ENCODE data around the gene PRKCD.

The PRKCD gene

DNA sequence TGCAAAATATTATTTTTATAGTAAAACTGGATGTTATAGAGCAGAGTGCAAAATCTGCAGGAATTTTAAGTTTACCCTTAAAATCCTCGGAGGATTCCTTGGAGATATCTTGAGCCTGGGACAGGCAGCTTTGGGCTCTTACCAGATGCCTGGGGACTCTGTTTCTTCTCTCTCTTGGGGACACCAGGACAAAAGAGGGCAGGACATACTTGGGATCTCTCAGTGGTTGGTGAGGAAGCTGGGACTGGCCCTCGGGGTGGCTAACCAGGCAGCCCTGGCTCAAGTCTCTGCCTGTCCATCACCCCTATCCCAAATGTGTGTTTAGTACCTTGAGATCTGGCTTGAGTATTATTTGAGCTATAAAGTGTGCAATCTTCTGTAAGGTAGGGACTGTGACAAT is 56.2 kb downstream of the PRKCD start:
- ATAC-seq (no peak), DNase-seq (no peak)

DNA sequence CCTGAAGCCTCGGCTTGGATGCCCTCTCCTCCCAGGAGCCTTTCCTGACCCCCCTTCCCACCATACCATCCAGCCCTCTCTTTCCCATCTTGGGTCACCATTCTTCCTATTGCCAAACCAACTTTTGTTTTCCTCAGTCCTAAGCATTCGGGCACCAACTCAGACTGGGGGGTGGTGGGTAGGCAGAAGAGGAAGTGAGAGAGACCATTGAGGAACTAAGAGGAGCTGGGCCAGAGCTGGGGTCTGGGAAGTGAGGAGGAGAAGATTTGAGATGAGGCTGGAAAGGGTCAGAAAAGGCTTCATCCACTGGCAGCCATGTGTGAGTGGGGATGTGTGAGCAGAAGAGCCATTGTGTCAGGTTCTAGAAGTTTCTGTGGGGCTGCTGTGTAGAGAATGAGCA is 57.1 kb downstream of the PRKCD start:
- DNase-seq (no peak), ATAC-seq (no peak)

- DNase-seq (peak; percentile 88), ATAC-seq (peak; percentile 82)
These were observed 59.0 kb downstream of the PRKCD start for GRCh38 chr3:53219895-53220483.

GRCh38 chr3:53221345-53221744 is 60.3 kb downstream of the PRKCD start:
- no peak for DNase-seq
- no peak for ATAC-seq

GRCh38 chr3:53221827-53222182 is 60.8 kb downstream of the PRKCD start:
- ATAC-seq (no peak), DNase-seq (no peak)

- DNase-seq (no peak), ATAC-seq (no peak)
These were observed 61.3 kb downstream of the PRKCD start for GRCh38 chr3:53222183-53222901.

DNA sequence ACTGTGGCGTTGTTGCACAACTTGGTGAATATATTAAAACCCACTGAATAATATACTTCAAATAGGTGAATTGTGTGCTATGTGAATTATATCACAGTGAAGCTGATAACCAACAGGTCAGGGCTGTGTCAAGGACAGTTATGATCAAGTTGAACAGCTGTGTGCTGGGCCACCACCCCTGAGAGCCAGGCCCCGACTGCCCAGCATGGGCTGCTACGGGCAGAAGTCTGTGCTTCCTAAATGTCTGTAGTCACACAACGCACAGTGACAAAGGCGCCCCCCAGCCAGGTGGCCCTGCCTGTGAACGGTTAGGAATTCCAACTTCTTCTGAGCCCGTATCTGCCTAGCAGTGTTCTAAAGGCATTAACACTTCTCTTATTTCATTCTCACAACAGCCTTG is 62.0 kb downstream of the PRKCD start:
- DNase-seq (no peak), ATAC-seq (no peak)

GRCh38 chr3:53223541-53223966 is 62.5 kb downstream of the PRKCD start:
- ATAC-seq (no peak), DNase-seq (no peak)

DNA sequence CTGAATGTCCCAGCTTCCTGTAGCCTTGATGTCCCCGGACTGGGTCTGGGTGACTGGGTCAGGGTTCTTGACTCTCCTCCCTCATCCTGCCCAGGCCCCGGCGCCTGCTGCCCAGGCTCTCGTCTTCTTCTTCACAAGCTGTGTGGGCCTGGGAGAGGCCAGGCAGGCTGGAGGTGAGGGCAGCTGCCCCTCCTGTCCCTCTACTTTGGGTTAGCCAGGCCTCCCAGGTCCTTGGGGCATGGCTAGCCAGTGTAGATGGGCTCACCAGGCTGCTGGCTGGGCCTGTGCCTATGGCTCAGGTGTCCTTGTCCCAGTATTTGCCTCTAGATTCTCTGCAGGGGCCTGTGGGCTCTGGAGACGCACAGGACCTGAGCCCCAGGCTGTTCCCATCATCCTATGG is 63.0 kb downstream of the PRKCD start:
- no peak for DNase-seq
- ATAC-seq: no peak

DNA sequence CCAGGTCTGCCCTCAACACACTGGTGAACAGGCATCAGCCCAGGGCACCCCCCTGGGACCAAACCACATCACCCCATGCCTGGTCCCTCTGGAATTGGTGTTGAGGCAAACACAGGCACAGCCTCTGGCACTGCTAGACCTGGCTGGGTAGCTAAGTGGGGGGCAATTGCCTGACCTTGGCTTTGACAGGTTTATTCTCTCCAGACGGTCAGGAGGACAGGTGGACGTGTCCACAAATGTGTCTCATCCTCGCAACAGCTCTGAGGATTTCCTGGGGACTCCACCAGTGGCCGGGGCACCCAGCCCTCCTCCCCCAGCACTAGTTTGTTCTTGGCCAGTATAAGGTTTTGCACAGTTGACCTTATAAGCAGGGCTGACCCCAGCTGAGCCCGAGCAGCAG is 63.5 kb downstream of the PRKCD start:
- DNase-seq (no peak), ATAC-seq (no peak)

DNA sequence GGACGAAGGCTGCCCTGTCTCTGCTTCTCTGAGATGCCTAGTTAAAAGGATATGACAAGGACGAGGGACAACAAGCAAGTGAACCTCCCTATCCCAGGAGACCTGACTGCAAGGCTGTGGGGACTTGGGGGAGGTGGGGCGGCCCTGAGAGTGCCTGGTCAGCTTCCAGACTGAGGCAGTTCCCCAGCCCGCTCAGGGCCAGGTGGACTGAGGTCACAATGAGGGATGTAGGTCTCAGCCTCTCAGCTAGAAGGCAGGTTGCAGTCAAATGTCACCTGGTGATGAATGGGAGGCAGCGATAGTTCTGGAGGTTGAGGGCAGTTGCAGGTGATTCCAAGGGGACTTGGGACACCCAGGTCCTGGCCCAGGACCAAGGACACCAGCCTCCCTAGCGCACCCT is 64.2 kb downstream of the PRKCD start:
- ATAC-seq (no peak), DNase-seq (no peak)

DNA sequence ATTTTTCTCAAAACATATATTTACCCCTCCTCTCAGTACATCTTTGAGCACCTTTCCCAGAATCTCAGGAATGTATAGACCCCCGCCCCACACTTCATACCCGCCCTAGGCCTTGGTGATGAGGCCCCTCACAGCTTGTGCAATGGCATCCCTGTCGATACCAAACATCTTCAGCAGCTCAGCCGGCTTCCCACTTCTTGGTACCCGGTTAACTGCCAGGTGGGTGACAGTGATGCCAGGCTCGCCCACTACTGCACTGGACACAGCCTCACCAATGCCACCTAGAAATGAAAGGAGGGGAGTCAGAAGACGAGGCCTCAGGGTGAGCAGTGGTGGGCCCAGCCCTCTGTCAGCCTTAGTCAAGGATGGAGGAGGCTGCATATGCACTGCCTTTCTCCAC is 64.6 kb downstream of the PRKCD start:
- ATAC-seq (no peak), DNase-seq (no peak)

GRCh38 chr3:53226142-53226840 is 65.3 kb downstream of the PRKCD start:
- DNase-seq (no peak), ATAC-seq (no peak)

DNA sequence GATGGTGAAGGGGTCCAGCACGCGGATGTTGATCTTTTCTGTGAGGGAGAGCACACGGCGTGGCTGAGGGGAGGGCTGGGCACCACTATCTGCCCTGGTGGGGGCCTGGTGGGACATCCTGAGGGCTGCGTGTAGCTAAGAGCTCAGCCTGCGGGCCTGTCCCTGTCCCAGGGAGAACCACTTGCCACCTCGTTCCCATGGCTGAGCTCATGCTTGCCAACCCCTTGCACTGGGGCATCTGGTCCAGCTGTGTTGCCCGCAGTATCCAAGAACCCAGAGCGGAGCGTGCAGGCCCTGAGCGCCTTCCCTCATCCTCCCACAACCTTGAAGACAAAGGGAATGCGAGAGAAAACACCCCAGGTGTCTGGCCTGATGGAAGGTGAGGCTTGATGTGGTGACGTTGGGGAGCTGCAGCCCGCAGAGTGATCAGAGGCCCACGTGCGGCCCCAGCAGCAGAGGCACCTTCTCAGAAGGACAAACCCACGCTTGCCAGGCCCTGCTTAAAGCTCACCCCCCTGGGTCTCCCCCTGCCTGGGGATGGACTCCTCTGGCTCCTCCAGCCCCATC is 65.9 kb downstream of the PRKCD start:
- no peak for DNase-seq
- ATAC-seq: no peak

GRCh38 chr3:53227993-53228885 is 67.2 kb downstream of the PRKCD start:
- no peak for ATAC-seq
- no peak for DNase-seq

DNA sequence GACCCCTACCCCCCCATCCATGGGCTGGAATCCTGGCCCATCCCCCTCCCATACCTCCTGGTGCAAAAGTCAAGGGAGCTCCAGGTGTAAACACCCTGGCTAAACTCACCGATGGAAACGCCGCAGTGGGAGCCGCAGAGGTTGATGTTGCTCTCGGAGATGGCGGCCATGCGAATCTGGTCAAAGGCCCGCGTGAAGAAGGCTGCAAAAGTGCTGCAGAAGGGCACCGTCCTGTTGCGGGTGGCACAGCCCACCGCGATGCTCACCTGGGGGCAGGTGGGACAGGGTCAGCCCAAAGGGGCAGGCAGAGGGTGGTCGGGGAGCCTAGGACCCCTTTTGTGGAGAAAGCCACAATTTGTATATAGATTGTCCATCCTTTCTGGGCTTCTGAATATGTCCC is 68.2 kb downstream of the PRKCD start:
- ATAC-seq: no peak
- DNase-seq: no peak

- ATAC-seq: no peak
- no peak for DNase-seq
These were observed 68.6 kb downstream of the PRKCD start for GRCh38 chr3:53229606-53230005.

DNA sequence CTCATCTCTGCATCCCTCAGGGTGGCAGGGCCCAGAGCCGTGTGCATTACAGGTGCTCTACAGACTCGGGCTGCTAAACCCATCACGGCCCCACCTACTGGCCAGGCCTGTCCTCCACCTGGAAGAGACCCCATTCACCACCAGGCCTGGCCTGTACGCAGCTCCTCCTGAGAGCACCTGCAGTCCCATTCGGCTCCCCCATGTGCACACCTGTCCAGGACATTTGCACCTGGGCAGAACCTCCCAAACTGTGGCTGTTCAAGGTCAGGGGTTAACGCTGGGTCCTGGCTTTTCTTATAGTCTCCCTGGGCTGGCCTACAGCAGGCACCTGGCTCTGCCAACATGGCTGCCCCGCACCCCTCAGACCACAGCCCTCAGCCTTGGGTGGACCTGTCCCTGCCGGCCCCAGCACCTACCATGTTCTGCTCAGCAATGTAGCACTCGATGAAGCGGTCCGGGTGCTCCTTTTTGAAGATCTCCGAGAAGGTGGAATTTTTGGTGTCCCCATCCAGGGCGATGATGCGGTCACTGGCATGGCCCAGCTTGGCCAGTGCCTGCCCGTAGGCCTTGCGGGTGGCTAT is 69.1 kb downstream of the PRKCD start:
- DNase-seq (no peak), ATAC-seq (no peak)

DNA sequence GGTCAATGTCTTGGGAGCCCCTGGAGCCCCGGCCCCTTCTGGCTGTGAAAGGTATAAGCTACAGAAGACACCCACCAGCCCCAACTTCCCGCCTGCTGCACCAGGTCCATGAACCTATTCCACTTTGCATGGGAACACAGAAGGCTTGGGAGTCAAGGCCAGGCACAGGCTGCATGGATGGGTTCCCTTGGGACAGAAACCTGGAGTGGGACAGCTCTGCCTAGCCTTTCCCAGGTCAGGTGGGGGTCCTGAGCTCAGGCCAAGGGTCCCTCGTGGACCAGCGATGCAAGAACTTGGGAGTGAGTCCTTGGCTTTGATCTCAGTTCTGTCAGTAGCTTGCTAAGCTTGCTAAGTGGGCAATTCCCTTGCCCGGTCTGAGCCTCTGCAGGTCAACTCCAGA is 69.8 kb downstream of the PRKCD start:
- DNase-seq (no peak), ATAC-seq (no peak)

DNA sequence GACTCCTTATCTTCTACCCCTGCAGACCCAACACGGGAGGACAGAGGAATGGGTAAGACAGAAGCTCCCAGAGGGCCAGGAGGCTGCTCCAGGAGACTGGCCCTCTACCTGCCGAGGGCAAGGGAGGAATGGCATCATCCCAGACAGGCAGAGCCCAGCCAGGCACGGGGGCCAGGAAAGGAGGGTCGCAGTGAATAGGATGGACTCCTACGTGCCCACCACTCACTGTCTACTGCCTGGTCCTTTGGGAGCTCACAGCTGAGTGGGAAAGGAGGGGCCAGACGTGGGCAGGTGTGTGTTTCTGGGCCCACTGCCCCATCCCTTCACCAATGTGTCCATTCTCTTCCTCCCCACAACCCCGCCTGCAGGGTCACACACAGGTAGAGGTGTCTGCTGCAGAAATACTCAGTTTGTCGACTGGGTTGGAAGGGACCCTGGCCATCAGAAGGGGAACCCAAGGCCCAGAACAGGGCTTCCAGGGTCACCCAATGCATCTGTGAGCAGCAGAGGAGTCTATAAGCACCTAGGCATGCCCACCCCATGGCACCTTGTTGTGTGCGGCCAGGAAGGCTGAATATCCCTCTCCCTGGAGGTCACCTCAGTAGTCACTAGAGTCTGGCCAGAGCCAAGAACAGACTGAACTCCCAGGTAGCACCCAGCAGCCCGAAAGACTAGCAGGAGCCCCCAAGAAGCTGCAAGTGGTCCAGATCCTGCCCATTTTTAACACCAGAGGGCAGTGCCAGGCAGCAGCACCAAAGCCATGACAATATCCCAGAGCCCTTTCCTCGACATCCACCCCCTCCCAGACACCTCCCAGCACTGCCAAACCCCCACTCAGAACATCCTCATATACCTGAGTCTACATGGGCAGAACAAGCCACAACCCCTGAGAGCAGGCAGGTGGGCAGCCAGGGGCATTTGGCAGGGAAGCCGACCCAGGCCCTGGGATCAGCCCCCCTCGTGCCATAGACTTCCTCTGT is 70.8 kb downstream of the PRKCD start:
- ATAC-seq (no peak), DNase-seq (no peak)
